ENCODE results near the gene PSD. TPM values are rescaled to one million over a fixed set of nuclear protein-coding genes. Genes with fewer than 3 reads are reported as not detected.

PSD gene
- total RNA-seq, 1 experiment from 2014 or later, result 2.4 TPM

DNA sequence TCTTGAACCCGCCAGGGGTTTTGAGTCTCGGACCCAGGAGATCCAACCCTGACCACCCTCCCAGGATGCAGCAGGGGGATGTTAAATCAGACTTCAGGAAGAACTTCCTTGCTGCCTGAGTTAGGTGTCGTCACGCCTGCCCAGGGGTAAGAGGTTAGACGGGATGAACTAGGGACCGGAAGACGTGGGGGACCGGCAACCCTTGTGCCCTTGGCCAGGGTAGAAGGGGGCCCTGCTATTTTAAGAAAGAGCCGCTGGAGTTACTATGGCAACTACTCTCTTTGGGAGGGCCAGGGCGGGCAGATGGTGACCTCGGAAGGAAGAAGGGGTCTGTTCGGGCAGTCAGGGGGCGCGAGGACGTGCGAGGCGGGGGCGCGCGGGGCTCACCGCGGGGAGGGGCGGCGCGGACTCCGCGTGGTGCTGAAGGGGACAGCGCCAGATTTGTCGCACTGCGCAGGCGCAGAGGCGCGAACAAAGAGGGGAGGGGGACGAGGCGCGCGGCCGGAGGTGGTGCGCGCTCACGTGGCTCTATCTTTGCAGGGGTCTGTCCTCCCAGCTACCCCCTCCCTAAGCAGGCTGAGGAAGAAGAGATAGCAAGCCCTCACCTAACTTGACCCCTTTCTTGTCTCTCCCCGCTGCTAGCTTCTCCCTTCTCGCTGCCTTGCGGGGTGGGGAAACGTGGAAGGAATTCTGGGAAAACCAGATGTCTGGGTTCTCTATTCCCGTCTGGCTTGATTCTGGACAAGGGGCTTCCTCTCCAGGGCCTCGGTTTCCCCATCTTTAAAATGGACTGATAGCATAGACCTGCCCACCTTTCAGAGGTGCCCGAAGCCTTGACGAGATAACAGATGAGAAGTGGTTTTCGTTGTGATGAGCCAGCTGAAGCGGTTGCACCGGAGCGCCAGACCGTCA is 940 bp upstream of the PSD start:
- no peak for ATAC-seq
- in situ Hi-C loops (cut with HindIII; ENCODE audit: low pct_unique_long_range_greater_than_20kb, low sequenced_read_pairs) (no loop called here), intact Hi-C loops (cut with micrococcal nuclease; ENCODE audit: unreplicated experiment) (no loop called here)
- ChIA-PET POLR2A (no interaction called here), CTCF (interaction anchor here (0.8 to 2.2 kb wide), 4 partner anchors 10 to 20 kb away, joined by 3 to 14 read pairs (median 6); no protein-coding TSS in a partner anchor)
- peaks cover 9% of the 10 kb centered on the region; the same call in 1 of the 2 replicates for H3K36me3 ChIP-seq (ENCODE audit: control insufficient read depth, insufficient read depth, low read length)
- TF ChIP-seq POLR2AphosphoS5 (IDR thresholded peaks at IDR 0.05; ENCODE audit: low read depth, low read length) (no peak), SIN3A (IDR thresholded peaks at IDR 0.05; ENCODE audit: borderline replicate concordance, insufficient read depth, low read depth, low read length) (no peak; the same call in 1 of the 2 replicates), TCF7L2 (IDR thresholded peaks at IDR 0.05; ENCODE audit: low read depth, low read length) (no peak)
- TF ChIP-seq, protein P1, sequence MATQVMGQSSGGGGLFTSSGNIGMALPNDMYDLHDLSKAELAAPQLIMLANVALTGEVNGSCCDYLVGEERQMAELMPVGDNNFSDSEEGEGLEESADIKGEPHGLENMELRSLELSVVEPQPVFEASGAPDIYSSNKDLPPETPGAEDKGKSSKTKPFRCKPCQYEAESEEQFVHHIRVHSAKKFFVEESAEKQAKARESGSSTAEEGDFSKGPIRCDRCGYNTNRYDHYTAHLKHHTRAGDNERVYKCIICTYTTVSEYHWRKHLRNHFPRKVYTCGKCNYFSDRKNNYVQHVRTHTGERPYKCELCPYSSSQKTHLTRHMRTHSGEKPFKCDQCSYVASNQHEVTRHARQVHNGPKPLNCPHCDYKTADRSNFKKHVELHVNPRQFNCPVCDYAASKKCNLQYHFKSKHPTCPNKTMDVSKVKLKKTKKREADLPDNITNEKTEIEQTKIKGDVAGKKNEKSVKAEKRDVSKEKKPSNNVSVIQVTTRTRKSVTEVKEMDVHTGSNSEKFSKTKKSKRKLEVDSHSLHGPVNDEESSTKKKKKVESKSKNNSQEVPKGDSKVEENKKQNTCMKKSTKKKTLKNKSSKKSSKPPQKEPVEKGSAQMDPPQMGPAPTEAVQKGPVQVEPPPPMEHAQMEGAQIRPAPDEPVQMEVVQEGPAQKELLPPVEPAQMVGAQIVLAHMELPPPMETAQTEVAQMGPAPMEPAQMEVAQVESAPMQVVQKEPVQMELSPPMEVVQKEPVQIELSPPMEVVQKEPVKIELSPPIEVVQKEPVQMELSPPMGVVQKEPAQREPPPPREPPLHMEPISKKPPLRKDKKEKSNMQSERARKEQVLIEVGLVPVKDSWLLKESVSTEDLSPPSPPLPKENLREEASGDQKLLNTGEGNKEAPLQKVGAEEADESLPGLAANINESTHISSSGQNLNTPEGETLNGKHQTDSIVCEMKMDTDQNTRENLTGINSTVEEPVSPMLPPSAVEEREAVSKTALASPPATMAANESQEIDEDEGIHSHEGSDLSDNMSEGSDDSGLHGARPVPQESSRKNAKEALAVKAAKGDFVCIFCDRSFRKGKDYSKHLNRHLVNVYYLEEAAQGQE (IDR thresholded peaks at IDR 0.05; ENCODE audit: insufficient read depth in 1 of 2, low read depth in 2 of 2, low read length in 1 of 2), result peak; percentile 96 to 99
- H3K27ac ChIP-seq (ENCODE audit: low read length), result peak overlapping the region; percentile 98
- DNase-seq (ENCODE audit: low read depth, low spot score), result no peak
- H3K4me1 ChIP-seq (ENCODE audit: control insufficient read depth, insufficient read depth, low read length), result peaks cover 11% of the 10 kb centered on the region
- BruUV-seq (replicated peaks), result no TSS peak
- H3K9me3 ChIP-seq (ENCODE audit: control insufficient read depth, insufficient read depth, low read depth, low read length), result no peaks in the 10 kb centered on the region
- H3K27me3 ChIP-seq (ENCODE audit: control insufficient read depth, insufficient read depth, low read length), result no peaks in the 10 kb centered on the region
- H3K4me3 ChIP-seq (ENCODE audit: low read depth in 2 of 2, low read length in 2 of 2), result peak overlapping the region; percentile 91 to 94

DNA sequence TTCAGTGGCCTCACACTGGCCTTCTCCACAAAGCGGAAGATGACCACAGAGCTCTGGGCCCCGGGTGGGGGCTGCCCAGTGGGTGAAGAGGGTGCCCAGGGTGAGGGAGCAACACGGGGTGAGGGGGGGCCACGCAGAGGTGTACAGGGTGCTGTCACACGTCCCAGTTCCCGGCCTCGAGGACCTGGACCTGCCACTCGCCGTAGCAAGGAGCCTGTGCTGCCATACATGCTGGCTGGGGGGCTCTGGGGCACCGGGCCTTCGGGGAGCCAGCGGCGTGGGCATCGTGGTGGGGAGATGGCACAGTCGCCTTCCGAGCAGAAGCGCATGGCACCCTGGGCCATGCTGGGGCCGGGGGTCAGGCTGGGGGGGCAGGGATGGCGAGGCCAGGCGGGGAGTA is 1.9 kb downstream of the PSD start:
- Histone ChIP-seq H3K27ac (ENCODE audit: low read length) (no peak overlapping the region), H3K27me3 (ENCODE audit: control insufficient read depth, insufficient read depth, low read length) (no peaks in the 10 kb centered on the region), H3K9me3 (ENCODE audit: control insufficient read depth, insufficient read depth, low read depth, low read length) (no peaks in the 10 kb centered on the region), H3K4me1 (ENCODE audit: control insufficient read depth, insufficient read depth, low read length) (no peaks in the 10 kb centered on the region; the same call in 1 of the 2 replicates), H3K36me3 (ENCODE audit: control insufficient read depth, insufficient read depth, low read length) (peaks cover 4% of the 10 kb centered on the region; the same call in 1 of the 2 replicates), H3K4me3 (ENCODE audit: low read depth in 2 of 2, low read length in 2 of 2) (no peak overlapping the region)
- in situ Hi-C loops (cut with HindIII; ENCODE audit: low pct_unique_long_range_greater_than_20kb, low sequenced_read_pairs) (no loop called here), intact Hi-C loops (cut with micrococcal nuclease; ENCODE audit: unreplicated experiment) (no loop called here)
- ATAC-seq, result no peak
- CTCF ChIA-PET, result no interaction called here
- DNase-seq (ENCODE audit: low read depth, low spot score), result no peak
- BruUV-seq (replicated peaks), result no TSS peak
- POLR2A ChIA-PET, result no interaction called here
- TF ChIP-seq POLR2AphosphoS5 (IDR thresholded peaks at IDR 0.05; ENCODE audit: low read depth, low read length) (no peak), TCF7L2 (IDR thresholded peaks at IDR 0.05; ENCODE audit: low read depth, low read length) (no peak), SIN3A (IDR thresholded peaks at IDR 0.05; ENCODE audit: borderline replicate concordance, insufficient read depth, low read depth, low read length) (no peak)
- TF ChIP-seq, protein P2, sequence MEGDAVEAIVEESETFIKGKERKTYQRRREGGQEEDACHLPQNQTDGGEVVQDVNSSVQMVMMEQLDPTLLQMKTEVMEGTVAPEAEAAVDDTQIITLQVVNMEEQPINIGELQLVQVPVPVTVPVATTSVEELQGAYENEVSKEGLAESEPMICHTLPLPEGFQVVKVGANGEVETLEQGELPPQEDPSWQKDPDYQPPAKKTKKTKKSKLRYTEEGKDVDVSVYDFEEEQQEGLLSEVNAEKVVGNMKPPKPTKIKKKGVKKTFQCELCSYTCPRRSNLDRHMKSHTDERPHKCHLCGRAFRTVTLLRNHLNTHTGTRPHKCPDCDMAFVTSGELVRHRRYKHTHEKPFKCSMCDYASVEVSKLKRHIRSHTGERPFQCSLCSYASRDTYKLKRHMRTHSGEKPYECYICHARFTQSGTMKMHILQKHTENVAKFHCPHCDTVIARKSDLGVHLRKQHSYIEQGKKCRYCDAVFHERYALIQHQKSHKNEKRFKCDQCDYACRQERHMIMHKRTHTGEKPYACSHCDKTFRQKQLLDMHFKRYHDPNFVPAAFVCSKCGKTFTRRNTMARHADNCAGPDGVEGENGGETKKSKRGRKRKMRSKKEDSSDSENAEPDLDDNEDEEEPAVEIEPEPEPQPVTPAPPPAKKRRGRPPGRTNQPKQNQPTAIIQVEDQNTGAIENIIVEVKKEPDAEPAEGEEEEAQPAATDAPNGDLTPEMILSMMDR (IDR thresholded peaks at IDR 0.05), result no peak
- TF ChIP-seq, protein P1 (IDR thresholded peaks at IDR 0.05; ENCODE audit: insufficient read depth in 1 of 2, low read depth in 2 of 2, low read length in 1 of 2), result no peak

Measured in Panc1 (cell line).